Measurements from ENCODE around the gene TTC39A.
"Not testable (repeated sequence)": the region's sequence is repeated elsewhere in the genome, so short reads cannot be mapped to it uniquely, and the experiment has no call there.

TTC39A gene

DNA sequence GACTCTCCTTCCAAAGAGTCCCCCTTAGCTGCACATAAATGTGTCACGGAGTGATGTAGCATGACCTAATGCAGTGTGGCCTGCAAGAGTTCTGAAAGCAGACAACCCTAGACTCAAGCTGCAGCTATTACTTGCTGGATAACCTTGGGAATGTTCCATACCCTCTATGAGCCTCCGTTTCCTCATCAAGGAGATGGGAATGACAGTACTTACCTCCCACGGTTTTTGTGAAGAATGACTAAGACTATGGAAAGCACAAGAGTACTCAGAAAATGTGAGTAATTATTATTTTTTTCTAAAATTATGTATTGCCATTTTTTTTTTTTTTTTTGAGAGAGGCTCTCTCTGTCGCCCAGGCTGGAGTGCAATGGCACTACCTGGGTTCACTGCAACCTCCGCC lies 3.0 kb downstream of the TTC39A start:
- TF ChIP-seq, protein P1, sequence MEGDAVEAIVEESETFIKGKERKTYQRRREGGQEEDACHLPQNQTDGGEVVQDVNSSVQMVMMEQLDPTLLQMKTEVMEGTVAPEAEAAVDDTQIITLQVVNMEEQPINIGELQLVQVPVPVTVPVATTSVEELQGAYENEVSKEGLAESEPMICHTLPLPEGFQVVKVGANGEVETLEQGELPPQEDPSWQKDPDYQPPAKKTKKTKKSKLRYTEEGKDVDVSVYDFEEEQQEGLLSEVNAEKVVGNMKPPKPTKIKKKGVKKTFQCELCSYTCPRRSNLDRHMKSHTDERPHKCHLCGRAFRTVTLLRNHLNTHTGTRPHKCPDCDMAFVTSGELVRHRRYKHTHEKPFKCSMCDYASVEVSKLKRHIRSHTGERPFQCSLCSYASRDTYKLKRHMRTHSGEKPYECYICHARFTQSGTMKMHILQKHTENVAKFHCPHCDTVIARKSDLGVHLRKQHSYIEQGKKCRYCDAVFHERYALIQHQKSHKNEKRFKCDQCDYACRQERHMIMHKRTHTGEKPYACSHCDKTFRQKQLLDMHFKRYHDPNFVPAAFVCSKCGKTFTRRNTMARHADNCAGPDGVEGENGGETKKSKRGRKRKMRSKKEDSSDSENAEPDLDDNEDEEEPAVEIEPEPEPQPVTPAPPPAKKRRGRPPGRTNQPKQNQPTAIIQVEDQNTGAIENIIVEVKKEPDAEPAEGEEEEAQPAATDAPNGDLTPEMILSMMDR (IDR thresholded peaks at IDR 0.05; ENCODE audit: unreplicated experiment in 3 of 3): no peak
- Mint-ChIP-seq H3K9me3 (no peaks in the 10 kb centered on the region), H3K36me3 (ENCODE audit: low read depth) (no peaks in the 10 kb centered on the region), H3K27ac (no peak overlapping the region), H3K4me1 (peaks cover 21% of the 10 kb centered on the region), H3K4me3 (no peak overlapping the region), H3K27me3 (ENCODE audit: low read depth) (peaks cover 27% of the 10 kb centered on the region)

DNA sequence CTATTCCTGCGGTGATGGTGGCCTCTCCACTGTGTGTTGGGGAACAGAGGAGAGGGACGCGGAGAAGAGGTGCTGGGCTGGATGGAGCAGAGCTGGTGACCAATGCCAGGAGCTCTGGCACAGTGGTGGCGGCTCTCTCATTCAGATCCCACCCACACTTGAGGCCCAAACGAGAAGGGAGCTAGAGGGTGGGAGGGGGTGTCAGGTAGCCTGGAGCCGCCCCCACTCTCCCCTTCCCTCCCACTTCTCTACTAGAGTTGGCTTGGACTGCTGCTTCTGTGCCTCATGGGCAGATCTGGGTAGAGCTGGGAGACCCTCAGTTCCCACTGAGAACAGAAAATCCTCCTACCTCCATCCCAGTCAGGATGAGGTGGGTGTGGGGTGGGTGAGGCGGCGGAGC lies 3.5 kb downstream of the TTC39A start:
- H3K4me1 Mint-ChIP-seq: peaks cover 21% of the 10 kb centered on the region
- TF ChIP-seq, protein P1 (IDR thresholded peaks at IDR 0.05; ENCODE audit: unreplicated experiment in 3 of 3): no peak
- no peaks in the 10 kb centered on the region for H3K9me3 Mint-ChIP-seq
- H3K27ac Mint-ChIP-seq: no peak overlapping the region
- H3K27me3 Mint-ChIP-seq (ENCODE audit: low read depth): peaks cover 27% of the 10 kb centered on the region
- H3K4me3 Mint-ChIP-seq: no peak overlapping the region
- no peaks in the 10 kb centered on the region for H3K36me3 Mint-ChIP-seq (ENCODE audit: low read depth)

DNA sequence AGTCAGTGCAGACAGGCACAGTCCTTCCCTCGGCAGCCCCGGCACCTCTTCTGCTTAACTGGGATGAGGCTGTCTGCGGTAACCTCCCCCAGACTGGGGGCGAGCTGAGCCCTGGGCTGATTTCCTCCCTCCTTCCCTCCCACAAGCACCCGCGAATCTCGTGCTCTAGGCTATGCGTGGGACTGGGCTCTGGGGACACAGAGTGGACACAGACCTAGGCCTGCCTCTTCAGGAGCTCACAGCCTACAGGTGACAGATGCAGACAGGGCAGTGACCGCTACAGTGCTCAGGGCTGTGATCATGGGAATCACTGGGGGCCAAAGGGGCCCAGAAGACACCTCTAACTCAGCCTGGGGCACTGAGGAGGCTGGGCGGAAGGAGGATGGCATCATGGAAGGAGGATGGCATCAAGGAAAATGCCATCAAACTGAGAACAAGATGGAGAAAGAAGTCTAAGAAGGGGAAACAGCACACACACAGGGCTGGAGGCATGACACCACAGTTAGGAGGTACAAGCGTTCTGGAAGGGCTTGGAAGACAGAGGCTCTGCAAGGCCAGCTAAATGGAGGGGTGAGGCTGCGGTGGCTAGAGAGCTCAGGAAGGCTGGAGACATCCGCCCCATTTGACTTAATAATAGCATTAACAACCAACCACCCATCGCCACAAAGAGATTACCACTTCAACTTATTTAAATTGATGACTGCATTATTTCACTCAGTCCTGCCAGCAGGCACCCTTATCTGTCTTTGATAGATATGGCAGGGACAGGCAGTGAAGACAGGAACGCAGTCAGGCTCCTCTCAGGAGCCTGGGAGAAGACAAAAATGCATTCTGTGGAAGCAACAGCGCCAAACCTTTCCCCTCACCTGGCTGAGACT lies 4.2 kb downstream of the TTC39A start:
- no peaks in the 10 kb centered on the region for H3K36me3 Mint-ChIP-seq (ENCODE audit: low read depth)
- H3K27ac Mint-ChIP-seq: peak overlapping the region in 2 of 3 experiments; percentile 38 to 45
- no peak overlapping the region for H3K4me3 Mint-ChIP-seq
- peaks cover 17% of the 10 kb centered on the region for H3K4me1 Mint-ChIP-seq
- H3K27me3 Mint-ChIP-seq (ENCODE audit: low read depth): peaks cover 19% of the 10 kb centered on the region
- H3K9me3 Mint-ChIP-seq: no peaks in the 10 kb centered on the region
- TF ChIP-seq, protein P1 (IDR thresholded peaks at IDR 0.05; ENCODE audit: unreplicated experiment in 3 of 3): no peak

DNA sequence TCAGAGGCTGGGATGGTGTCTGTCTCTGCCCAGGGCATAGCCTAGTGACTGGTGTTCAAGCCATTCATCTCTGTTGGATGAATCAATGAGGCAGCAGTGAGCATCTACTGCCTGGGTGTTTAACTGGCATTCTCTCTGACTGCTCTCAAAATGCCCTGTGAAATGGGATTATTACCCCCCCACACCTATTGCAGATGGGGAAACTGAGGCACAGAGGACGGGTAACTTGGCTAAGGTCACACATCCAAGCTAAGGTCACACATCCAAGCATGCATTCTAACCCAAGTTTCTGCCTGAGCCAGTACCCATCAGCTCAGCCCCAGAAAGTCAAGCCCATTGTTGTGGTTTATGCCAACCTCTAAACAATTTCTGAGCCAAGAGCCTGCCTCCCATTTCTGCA lies 5.0 kb downstream of the TTC39A start:
- no peaks in the 10 kb centered on the region for H3K36me3 Mint-ChIP-seq (ENCODE audit: low read depth)
- H3K4me3 Mint-ChIP-seq: no peak overlapping the region
- peak overlapping the region in 2 of 3 experiments; percentile 38 to 45 for H3K27ac Mint-ChIP-seq
- peaks cover 14% of the 10 kb centered on the region for H3K27me3 Mint-ChIP-seq (ENCODE audit: low read depth)
- H3K4me1 Mint-ChIP-seq: peaks cover 14% of the 10 kb centered on the region
- TF ChIP-seq, protein P1 (IDR thresholded peaks at IDR 0.05; ENCODE audit: unreplicated experiment in 3 of 3): no peak
- H3K9me3 Mint-ChIP-seq: no peaks in the 10 kb centered on the region

DNA sequence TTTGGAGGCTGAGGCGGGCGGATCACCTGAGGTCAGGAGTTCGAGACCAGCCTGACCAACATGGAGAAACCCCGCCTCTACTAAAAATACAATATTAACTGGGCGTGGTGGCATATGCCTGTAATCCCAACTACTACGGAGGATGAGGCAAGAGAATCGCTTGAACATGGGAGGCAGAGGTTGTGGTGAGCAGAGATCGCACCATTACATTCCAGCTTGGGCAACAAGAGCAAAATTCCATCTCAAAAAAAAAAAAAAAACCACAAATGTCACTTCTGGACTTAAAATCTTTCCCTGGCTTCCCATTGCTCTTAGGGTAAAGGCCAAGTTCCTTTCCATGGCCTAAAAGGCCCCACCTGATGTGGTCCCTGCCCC lies 5.4 kb downstream of the TTC39A start:
- not testable (repeated sequence) for H3K9me3 Mint-ChIP-seq; H3K4me3 Mint-ChIP-seq; H3K27ac Mint-ChIP-seq; H3K36me3 Mint-ChIP-seq (ENCODE audit: low read depth)
- Mint-ChIP-seq H3K4me1 (peaks cover 14% of the 10 kb centered on the region), H3K27me3 (ENCODE audit: low read depth) (peaks cover 14% of the 10 kb centered on the region)

DNA sequence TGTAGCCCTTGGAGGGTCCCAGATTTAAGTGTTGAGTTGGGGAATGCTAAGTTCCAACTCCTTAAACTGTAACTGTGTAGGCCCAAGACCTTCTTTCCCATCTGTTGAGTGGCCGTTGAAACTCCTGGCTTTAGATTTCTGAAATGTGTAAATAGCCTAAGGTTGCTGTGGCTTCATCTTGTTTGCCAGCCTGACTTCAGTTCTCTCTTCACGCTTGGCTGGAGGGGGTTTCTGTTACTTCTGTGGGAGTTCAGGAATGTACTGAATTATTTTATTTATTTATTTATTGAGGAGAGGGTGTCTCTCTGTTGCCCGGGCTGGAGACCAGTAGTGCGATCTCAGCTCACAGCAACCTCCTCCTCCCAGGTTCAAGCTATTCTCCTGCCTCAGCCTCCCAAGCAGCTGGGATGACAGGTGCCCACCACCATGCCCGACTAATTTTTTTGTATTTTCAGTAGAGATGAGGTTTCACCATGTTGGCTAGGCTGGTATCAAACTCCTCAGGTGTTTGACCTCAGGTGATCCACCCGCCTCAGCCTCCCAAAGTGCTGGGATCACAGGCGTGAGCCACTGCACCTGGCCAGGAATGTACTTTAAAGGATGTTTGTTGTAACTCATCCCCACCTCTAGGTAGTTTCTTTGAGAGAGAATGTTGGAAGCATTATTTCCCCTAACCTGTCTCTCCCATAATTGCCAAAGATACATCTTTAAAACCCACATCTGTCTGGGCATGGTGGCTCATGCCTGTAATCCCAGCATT lies 5.9 kb downstream of the TTC39A start:
- Mint-ChIP-seq H3K4me3 (no peak overlapping the region), H3K9me3 (no peaks in the 10 kb centered on the region)

More for the DNA sequence above, 5.9 kb downstream of the TTC39A start:
- Mint-ChIP-seq H3K27me3 (ENCODE audit: low read depth) (peaks cover 14% of the 10 kb centered on the region), H3K36me3 (ENCODE audit: low read depth) (no peaks in the 10 kb centered on the region), H3K4me1 (peaks cover 14% of the 10 kb centered on the region), H3K27ac (peak overlapping the region; percentile 67 to 80 (median 76))
- TF ChIP-seq, protein P1 (IDR thresholded peaks at IDR 0.05; ENCODE audit: unreplicated experiment in 3 of 3): no peak
